CD4-positive, alpha-beta T cell treated with Interleukin-6 for 4 hours (primary cell): ENCODE data around the gene CDH16.
"Not testable (repeated sequence)": the region's sequence is repeated elsewhere in the genome, so short reads cannot be mapped to it uniquely, and the experiment has no call there.

ENCODE experiments used
- DNase-seq: peaks from one replicate; pipeline ENCODE4 v3.0.0-alpha.2; 2020; ENCODE audit warnings: mixed read lengths

CDH16 gene

DNA sequence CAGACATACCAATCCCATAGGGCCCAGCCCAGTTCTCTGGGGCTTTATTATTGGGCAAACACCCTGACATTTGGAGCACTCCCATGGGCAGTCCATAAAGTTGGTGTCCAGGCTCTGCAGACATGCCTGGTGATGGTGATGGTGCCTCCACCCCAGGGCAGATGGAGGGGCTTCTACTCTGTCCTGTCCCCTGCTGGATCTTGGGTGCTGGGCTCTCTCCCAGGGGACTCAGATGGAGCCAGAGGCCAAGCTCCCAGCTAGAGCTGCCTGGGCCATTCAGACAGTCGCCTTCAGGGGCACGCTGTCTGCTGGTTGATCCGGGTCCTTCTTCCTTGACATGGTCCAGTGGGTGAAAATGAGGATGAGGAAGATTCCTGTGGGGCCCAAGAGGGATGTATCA is 10.6 kb downstream of the CDH16 start:
- no peak for DNase-seq

DNA sequence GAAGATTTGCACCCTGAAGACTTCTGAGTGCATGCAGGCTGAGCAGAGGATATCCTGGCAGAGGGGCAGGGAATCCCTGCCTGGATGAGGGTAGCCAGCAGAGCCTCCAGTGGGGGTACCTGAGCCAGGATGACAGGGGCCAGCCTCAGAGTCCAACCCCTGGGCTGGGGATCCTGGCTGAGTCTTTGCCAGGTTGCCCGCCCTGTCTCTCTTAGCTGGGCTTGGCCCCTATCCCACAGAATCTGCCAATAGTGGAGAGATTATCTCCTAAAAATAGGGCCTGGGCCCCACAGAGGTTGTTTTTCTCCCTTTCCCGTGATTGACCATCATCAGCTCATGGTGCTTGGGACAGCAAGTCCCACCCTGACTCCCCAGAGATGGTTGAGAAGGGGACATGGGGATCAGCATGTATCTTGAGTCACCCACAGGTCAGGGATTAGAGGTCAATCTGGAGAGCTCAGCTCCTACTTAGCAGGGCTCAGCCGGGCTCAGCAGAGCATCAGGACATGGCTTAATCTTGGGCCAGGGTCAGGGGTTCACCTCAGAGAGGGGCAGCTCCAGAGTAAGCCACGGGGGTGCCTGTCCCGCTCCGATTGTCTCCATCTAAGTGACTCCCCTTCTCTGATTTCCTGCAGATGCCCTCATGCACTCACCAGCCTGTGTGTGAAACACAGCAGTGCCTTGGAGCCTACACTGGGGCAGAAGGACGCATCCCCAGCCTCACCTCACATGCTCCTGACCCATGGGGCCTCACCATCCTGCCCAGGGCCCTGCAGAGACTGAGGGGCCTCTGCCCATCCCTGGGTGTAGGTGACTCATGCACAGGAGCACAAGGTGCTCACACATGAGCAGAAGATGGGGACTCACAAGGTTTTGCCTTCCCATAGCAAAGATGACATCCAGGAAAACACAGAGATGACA is 11.5 kb downstream of the CDH16 start:
- no peak for DNase-seq

DNA sequence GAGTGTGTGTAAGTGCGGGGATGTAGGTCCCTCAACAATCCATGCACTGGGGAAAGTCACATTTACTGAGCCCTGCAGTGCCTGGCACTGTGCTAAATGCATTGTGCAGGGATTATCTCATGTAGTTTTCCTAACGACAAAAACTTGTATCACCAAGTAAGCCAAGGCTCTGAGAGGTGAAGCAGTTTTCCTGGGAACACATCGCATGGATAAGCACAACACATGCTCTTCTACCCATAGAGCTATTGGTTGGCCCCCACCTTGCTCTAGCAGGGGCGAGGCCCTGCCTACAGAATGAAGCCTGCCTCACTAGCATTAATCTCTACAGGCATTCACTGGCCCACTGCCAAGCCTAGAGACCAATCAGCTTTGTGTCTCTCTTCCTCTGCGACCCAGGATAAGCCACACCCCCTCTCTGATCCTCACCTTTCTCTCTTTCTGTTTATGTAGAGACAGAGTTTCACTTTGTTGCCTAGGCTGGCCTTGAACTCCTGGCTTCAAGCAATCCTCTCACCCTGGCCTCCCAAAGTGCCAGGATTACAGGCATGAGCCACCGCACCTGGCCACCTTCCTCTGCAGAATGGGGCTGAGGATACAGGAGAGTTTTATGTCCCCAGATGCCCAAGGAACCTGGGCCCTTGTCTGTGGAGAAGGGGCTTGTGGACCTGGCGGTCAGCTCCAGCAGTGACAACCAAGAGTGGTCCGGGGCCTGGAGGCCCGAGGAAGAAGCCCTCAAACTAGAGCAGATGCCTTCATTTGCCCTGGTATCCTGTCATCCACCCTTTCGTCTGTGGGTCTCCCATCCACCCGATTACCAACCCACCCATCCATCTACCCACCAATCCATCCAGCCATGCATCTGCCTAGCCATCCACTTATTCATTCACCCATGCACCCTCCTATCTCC is 12.8 kb downstream of the CDH16 start:
- DNase-seq, result peak; percentile 67

DNA sequence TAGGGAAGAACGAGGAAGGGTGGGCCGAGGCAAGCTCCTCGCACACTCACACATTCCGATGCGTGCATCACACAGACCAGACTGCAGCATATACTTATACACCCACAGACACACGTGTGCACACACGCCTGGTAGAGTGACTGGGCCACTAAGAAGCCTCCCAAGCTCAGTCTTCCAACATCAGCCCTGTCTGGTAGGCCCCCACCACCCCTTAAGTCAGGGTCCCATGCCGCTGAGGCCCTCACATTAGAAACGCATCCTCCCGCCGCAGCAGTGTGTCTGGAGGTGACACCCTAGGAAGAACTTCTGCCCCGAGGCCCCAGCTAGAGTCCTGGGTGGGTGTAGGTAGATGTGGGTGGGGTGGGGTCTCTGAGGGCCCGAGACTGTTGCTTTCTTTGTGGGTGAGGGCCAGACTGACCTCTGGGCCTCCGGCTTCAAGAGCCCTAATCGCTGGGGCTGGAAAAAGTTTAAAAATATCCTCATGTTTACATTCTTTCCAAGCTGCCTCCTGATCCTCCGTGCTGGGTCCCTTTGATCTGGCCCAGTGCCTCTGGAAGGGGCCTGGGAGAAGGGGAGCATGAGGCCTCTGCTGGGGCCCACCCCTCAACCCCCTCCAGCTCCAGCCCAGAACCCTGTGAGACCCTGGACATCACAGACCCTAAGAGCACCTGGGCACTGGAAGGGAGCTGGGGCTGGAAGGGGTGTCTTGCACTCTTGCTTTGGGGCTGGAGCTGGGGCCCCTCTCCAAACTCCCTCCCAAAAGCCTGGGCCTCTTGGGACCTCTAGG is 13.6 kb downstream of the CDH16 start:
- no peak for DNase-seq

DNA sequence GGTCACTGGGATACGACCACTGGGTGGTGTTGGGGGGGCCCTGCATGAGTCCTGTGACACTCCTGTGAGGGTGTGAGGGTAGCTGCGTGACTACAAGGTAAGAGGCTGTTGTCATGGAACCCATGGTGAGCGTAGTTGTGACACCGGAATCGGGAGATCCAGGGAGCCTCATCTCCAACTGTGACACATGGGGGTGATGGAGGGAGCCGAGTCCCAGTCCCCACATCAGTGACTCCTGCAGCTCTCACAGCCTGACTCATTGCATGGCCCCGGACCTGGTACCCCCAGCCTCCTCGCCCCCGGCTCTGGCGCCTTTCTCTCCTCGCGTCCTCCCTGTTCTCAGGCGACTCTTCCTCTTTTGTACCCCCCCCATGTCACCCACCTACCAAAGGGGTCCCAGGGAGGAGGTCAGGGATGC is 14.2 kb downstream of the CDH16 start:
- no peak for DNase-seq

DNA sequence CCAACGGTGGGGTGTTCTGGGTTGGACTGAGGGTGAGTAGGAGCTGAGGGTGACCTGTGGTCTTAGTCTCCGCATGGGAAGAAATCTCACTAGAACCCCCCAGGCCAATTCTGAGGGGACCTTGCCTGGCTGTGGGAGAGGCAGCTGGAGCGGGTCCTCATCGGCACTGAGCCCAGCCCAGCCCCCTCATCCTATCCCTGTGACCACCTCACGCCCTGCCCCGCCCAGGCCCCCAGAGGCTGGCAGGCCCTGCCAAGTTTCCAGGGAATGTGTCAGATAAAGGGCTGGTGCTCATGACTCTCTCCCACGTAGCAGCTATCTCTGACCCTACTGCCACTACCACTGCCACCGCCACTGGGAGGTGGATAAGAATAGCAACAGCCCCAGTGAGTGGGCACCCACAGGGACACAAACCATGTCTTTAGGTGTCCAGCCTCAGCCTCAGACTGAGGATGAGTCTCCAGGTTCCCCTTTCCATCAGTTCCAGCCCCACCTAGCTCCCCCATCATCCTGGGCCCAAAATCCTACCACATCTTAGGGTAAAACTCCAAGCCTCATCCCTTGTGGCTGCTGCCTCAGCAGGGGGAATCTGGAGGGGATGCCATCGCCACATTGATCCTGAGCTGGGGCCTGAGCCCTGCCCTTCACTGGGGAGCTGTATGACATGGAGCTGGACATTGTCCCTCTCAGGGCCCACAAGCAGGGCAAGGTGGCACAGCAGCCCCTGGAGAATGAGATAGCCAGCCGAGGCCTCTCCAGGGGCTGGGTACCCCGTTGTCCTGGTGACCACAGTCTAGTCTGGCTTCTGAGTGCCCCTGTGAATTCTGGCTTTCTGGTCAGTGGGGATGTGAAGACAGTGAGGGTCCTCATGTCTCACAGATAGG is 14.9 kb downstream of the CDH16 start:
- no peak for DNase-seq

DNA sequence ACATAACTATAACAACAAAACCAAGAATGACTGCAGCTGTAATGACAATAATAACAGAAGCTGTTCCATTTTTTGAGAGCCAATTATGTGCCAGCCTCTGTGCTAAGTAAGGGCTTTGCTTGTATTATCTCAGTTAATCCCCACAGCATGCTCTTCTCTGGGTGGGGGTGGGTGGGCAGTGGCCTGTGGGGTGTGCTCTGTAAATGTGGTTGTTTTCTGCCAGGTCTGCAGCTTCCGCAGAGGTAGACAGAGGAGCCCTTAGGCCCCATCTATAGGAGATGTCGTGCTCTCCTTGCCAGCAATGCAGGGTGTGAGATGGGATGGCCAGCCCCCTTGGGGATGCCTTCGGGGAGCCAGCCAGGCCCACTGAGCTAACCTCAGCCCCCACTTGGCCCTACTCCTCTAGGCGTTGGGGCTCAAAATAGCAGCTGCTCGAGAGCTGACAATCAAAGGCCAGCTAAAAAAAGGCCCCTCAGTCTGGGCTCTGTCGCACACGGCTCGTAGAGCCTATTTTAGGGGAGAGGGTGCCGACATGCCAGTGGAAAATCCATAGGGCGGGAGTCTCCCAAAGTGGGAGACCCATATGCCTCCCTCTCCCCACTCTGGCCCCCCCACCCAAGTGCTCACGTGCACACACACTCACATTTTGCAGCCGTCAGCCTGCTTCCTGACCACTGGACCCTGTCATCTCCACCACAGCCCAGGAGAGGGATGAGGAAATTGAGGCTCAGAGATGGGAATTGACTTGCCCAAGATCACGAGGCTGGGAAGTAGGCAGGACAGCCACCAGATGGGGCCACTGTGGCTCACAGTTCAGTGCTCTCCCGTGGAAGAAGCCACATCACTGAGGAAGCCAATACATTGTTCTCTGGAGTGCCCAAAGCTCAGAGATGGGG is 15.8 kb downstream of the CDH16 start:
- DNase-seq, result no peak

DNA sequence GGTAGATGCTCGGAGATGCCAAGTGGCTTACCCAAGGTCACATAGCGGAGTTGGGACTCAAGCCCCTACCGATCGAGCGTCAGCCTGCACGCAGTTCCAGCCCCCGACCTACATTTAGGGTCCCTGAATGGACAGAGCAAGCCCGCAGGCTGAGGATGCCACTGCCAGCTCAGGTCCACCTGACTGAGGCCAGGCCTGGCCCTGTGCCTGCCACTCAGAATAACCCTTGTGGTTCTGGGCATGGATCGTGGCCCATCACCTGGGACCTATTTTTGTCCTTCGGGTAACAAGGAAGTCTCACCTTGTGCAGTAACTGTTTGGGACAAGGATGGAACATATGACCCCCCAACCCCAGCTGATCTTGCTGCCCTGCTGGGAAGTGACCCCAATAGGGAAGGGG is 17.1 kb downstream of the CDH16 start:
- no peak for DNase-seq

DNA sequence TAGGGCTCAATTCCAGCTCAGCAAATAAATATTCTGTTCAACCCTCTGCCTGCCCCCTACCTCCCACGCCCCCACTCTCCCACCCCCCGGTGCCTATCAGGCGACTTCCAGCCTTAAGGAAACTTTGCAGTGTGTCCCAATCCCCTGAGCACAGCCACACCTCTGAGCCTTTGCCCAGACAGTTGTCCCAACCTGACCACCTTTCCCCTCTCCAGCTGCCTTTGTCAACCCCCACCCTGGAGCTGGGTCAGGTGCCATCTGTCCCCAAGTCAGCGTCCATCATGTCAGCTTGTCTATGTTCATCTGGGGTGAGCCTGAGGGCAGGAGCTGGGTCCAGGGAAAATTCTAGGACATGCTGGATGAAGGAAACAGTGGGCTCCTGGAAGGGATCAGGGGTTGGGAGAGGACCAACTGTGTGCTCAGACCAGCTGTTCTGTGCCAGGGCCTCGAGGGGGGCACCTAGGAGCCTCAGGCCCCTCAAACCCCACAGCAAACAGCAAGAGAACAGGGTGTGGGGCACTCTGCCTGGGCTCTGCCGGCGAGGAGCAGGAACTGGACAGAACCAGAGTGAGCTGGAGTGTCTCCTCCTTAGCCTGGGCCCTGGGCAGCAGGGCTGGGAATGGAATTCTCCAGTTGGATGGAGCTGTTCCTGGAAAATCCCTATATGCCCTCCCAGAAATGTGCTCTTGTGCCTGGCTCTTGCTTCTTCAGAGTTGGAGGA is 17.8 kb downstream of the CDH16 start:
- DNase-seq, result no peak

DNA sequence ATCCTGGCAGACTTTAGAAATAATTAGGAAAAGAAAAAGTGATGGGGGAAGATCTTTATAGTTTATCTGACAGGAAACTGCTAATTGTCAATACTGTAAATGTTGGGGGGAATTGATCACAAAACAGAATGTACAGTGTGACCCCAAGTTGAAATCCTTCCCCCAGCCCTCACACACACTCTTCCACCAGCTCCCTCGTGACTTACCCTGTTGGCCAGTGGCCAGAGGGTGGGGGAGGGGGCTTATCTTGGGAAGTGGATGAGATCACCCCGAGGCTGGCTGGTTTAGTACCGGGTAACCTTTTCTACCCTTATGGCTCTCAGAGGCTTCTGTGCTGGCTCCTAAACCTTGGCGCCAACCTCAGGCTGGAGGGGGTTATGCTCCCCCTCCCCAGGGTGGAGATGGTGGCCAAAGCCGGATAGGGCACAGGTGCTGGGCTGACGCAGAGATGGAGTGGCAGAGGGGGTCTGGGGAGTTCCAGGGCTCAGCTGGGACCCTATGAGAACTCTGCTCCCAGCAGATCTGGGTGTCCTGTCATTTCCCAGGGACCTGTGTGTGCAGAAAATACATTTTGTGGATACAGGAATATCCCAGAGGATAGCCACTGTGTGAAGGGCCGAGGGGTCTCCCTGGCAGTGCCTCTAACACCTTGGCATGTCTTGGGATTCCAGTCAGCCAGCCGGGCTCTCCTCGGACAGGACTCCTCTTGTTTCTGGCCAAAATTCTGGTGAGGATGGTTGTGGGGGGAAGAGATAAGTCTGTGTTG is 18.6 kb downstream of the CDH16 start:
- no peak for DNase-seq

DNA sequence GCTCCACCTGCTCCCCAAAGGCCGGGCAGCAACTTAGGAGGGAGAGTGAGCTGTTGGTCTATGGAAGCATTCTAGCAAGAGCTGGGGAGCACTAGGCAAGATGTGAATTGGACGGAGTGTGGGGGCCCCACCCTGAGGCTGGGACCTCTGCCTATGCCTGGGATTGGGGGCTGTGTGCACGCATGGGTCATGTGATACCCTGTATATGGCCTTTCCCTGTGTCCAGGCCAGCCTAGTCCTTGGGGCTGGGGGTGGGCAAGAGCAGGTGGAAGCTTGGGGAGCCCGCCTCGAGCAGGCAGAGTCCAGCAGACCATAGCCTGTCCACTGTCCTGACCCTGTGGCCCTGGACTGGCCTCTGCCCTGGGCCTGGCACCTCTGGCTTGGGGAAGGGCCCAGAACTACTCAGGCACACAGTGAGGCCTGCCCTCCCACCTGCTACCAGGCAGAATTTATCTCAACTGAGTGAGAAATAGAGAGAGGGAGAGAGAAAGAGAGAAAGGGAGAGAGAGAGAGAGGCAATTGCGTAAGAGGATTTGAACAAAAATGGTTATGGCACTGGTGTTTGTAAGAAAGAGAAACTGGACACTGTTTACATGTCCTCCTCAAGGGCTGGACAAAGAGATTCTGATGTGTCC is 19.3 kb downstream of the CDH16 start:
- no peak for DNase-seq

DNA sequence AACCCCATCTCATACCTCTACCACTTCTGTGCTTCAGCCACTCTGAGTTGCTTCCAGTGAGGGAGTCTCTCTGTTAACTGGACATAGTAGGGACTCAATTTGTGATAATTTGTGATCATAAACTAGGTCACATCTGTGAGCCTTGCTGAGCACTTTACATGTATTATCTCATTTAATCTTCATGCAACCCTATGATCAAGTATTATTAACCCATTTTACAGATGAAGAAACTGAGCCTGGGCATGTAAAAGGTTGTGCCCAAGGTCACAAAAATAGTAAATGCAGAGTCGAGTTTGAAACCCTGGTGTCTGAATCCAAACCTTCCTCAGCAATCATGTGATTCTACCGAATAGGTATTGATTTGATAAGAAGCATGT is 19.8 kb downstream of the CDH16 start:
- no peak for DNase-seq

DNA sequence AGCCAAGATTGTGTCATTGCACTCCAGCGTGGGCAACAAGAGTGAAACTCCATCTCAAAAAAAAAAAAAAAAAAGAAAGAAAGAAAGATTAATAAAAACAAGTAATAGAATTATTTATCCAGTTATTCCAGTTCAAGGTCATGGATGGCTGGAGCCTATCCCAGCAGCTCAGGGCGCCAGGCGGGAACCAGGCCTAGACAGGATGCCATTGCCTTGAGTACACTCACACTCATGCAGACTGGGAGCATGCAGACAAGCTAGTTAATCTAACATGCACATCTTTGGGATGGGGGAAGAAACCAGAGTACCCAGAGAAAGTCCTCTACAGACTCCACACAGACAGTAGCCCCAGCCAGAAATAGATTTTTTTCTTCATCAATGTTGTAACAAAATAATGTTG is 20.5 kb downstream of the CDH16 start:
- DNase-seq, result no peak

DNA sequence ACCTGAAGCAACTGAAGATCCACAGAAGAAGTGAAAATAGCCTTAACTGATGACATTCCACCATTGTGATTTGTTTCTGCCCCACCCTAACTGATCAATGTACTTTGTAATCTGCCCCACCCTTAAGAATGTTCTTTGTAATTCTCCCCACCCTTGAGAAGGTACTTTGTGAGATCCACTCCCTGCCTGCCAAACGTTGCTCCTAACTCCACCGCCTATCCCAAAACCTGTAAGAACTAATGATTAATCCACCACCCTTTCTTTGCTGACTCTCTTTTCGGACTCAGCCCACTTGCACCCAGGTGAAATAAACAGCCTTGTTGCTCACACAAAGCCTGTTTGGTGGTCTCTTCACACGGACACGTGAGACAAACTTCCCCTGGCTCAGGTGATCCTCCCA is 22.0 kb downstream of the CDH16 start:
- DNase-seq, result not testable (repeated sequence)

DNA sequence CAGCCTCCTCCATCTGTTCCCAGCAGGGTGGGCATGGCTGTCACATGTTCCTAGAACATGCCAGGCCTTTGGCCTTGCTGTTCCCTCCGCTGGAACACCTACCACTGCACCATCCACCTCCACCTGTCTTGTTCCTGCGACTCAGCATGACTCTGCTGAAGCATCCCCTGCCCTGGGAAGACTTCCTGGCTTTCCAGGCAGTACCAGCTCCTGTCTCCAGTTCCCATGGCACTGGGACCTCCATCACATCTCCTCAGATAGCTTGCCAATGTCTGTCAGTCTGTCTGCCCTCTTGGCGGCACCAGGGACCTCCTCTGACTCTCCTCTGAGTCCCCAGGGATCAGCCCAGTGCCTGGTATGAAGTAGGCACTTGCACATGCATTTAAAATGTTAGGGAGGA is 22.7 kb downstream of the CDH16 start:
- DNase-seq, result no peak

DNA sequence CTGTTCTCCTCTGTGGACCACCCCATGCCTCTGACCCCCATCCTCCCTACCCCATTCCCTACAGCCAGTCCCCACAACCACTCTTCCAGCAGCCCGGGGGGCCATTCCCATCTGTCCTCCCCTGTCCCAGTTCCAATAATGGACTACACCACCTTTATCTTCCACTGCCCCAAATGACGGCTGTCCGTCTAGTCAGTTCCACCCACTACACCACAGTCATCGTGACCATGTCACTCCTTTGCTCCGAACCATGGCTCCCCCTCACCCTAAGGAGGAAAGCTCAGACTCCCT is 23.1 kb downstream of the CDH16 start:
- no peak for DNase-seq

DNA sequence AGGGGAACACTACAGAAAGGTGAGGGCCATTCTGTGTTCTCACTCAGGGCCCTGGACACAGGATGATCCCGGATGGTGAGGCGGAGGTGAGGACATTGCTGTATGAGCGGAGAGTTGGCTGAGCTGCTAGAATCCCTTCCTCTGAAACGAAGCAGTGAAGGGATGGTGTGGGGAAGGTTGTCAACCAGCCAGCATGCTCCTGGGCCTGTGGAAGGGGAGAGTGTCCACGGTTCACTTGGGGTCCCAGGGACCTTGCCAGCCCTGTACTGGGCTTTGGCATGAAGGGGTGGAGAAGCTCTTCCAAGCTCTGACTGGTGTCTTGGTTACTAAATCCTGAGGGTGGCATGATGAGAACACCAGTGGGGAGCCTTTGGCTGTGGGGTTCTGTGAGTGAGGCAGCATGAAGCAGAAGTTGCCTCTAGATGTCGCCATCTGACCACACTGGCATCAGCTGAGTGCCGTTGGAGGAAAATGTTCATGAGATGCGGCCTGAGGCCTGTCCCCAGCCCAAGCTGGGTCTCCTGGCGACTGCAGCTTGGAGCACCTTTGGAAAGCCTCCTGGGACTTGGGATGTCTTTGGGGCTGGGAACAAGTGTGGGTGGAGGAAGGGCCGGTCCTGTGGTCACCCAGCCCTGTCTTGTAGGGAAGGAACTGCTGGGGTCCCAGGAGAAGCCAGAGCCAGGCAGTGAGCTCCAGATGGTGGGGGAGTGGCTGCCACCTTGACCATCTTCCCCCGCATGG is 23.6 kb downstream of the CDH16 start:
- peak; percentile 61 for DNase-seq

DNA sequence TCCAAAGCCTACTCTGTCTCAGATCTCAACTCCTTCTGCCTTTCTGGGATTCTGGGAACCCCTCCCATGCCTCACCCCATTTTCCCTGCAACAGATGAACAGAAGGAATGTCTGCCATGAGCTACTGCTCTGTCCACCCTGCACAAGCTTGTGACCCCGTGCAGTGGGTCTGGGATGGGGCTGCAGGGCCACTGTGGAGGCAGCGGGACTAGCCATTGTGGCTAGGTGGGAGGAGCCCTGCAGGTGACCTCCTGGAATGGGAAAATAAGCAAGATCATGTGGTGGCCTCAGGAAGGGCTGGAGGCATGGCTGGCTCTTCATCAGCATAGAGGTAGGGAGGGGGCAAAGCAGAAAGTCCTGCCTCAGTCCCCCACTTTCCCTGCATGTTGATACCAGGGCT is 24.6 kb downstream of the CDH16 start:
- no peak for DNase-seq
